Measurements from ENCODE around the gene YBX2.

YBX2 gene

GRCh38 chr17:7262192-7262934, 32.1 kb downstream of the YBX2 start, which contains the start of gene CLDN7:
Gene CLDN7 (minus strand): TSS chr17:7262478. CDS start chr17:7262043, 435 bp downstream.
- Histone ChIP-seq H3K4me1 (ENCODE audit: control insufficient read depth, insufficient read depth, low read length) (peaks cover 14% of the 10 kb centered on the region; the same call in 1 of the 2 replicates), H3K4me3 (ENCODE audit: low read depth, low read length) (peak within 1 kb of the TSS; percentile 91), H3K9me3 (ENCODE audit: control insufficient read depth, insufficient read depth, low read length) (no peaks in the 10 kb centered on the region), H3K36me3 (ENCODE audit: control insufficient read depth, insufficient read depth, low read length) (peaks cover 22% of the 10 kb centered on the region), H3K27ac (ENCODE audit: low read depth, low read length) (peak within 1 kb of the TSS; percentile 89), H3K9ac (ENCODE audit: low read depth, low read length) (peak within 1 kb of the TSS; percentile 99), H3K27me3 (ENCODE audit: control insufficient read depth, insufficient read depth, low read length) (no peaks in the 10 kb centered on the region)

DNA sequence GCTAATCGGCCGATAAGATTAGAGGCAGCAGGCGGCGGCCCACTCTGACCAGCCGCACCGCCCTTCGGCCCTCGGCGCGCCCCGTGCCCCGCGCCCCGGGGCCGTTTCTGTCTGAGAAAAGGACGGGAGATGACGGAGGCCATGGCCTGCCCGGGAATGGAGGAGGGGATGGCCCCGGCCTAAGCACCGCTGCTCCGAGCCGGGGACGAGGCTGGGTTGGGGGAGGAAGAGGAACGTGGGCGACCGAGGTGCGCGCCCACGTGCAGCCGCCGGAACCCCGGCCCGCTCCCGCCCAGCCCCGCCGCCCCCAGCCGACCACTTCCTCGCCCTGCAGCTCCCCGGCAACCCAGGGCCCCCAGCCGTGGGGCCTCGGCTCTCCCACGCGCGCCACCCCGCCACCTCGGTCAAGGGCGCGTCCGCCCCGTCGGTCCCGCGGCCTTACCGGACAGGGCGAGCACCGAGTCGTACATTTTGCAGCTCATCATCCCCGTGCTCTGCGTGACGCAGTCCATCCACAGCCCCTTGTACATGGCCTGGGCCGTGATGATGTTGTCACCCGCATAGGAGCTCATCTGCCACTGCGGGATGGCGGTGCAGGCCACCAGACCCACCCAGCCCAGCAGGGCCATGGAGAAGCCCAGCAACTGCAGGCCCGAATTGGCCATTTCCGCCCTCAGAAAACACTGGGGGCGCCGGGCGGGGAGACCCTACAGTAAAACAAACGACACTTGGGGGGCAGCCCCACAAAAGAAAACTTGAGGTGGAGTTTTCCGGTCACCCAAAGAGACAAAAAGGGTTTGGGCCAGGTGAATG, 32.9 kb downstream of the YBX2 start:
- Histone ChIP-seq H3K9ac (ENCODE audit: low read depth, low read length) (peak overlapping the region; percentile 99), H3K27me3 (ENCODE audit: control insufficient read depth, insufficient read depth, low read length) (no peaks in the 10 kb centered on the region), H3K36me3 (ENCODE audit: control insufficient read depth, insufficient read depth, low read length) (peaks cover 30% of the 10 kb centered on the region), H3K4me3 (ENCODE audit: low read depth, low read length) (peak overlapping the region; percentile 91), H3K27ac (ENCODE audit: low read depth, low read length) (peak overlapping the region; percentile 89), H3K4me1 (ENCODE audit: control insufficient read depth, insufficient read depth, low read length) (peaks cover 14% of the 10 kb centered on the region; the same call in 1 of the 2 replicates), H3K9me3 (ENCODE audit: control insufficient read depth, insufficient read depth, low read length) (no peaks in the 10 kb centered on the region)

- Histone ChIP-seq H3K4me3 (ENCODE audit: low read depth, low read length) (peak overlapping the region; percentile 91), H3K27ac (ENCODE audit: low read depth, low read length) (peak overlapping the region; percentile 89), H3K4me1 (ENCODE audit: control insufficient read depth, insufficient read depth, low read length) (peaks cover 14% of the 10 kb centered on the region; the same call in 1 of the 2 replicates), H3K9ac (ENCODE audit: low read depth, low read length) (peak overlapping the region; percentile 99), H3K27me3 (ENCODE audit: control insufficient read depth, insufficient read depth, low read length) (no peaks in the 10 kb centered on the region), H3K36me3 (ENCODE audit: control insufficient read depth, insufficient read depth, low read length) (peaks cover 38% of the 10 kb centered on the region), H3K9me3 (ENCODE audit: control insufficient read depth, insufficient read depth, low read length) (no peaks in the 10 kb centered on the region)
Observed at GRCh38 chr17:7260651-7261378, 33.6 kb downstream of the YBX2 start.

DNA sequence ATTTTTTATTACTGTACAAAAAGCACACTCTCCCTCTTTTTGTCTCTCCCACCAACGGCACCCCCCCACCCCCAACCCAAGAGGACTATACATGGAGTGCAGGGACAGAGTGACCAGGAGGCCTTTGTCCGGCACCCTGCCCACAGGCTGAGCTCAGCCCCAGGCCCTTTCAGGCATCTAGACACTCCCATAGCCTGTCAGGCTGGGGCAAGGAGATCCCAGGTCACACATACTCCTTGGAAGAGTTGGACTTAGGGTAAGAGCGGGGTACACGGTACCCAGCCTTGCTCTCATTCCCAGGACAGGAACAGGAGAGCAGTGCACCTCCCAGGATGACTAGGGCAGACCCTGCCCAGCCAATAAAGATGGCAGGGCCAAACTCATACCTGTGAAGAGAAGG, 34.3 kb downstream of the YBX2 start:
- Histone ChIP-seq H3K27ac (ENCODE audit: low read depth, low read length) (peak overlapping the region; percentile 89), H3K4me1 (ENCODE audit: control insufficient read depth, insufficient read depth, low read length) (peaks cover 14% of the 10 kb centered on the region; the same call in 1 of the 2 replicates), H3K4me3 (ENCODE audit: low read depth, low read length) (peak overlapping the region; percentile 91), H3K9me3 (ENCODE audit: control insufficient read depth, insufficient read depth, low read length) (no peaks in the 10 kb centered on the region), H3K9ac (ENCODE audit: low read depth, low read length) (peak overlapping the region; percentile 99; the same call in 1 of the 2 replicates), H3K36me3 (ENCODE audit: control insufficient read depth, insufficient read depth, low read length) (peaks cover 42% of the 10 kb centered on the region), H3K27me3 (ENCODE audit: control insufficient read depth, insufficient read depth, low read length) (no peaks in the 10 kb centered on the region)

GRCh38 chr17:7259555-7259889, 34.9 kb downstream of the YBX2 start:
- H3K4me1 ChIP-seq (ENCODE audit: control insufficient read depth, insufficient read depth, low read length): peaks cover 13% of the 10 kb centered on the region; the same call in 1 of the 2 replicates
- H3K4me3 ChIP-seq (ENCODE audit: low read depth, low read length): no peak overlapping the region
- H3K9me3 ChIP-seq (ENCODE audit: control insufficient read depth, insufficient read depth, low read length): no peaks in the 10 kb centered on the region
- H3K27ac ChIP-seq (ENCODE audit: low read depth, low read length): no peak overlapping the region
- peaks cover 48% of the 10 kb centered on the region for H3K36me3 ChIP-seq (ENCODE audit: control insufficient read depth, insufficient read depth, low read length)
- no peaks in the 10 kb centered on the region for H3K27me3 ChIP-seq (ENCODE audit: control insufficient read depth, insufficient read depth, low read length)
- no peak overlapping the region for H3K9ac ChIP-seq (ENCODE audit: low read depth, low read length)

GRCh38 chr17:7258731-7259554, 35.5 kb downstream of the YBX2 start:
- Histone ChIP-seq H3K36me3 (ENCODE audit: control insufficient read depth, insufficient read depth, low read length) (peaks cover 53% of the 10 kb centered on the region), H3K9ac (ENCODE audit: low read depth, low read length) (no peak overlapping the region), H3K9me3 (ENCODE audit: control insufficient read depth, insufficient read depth, low read length) (no peaks in the 10 kb centered on the region), H3K4me1 (ENCODE audit: control insufficient read depth, insufficient read depth, low read length) (peaks cover 7% of the 10 kb centered on the region; the same call in 1 of the 2 replicates), H3K27me3 (ENCODE audit: control insufficient read depth, insufficient read depth, low read length) (no peaks in the 10 kb centered on the region), H3K4me3 (ENCODE audit: low read depth, low read length) (no peak overlapping the region), H3K27ac (ENCODE audit: low read depth, low read length) (no peak overlapping the region)

DNA sequence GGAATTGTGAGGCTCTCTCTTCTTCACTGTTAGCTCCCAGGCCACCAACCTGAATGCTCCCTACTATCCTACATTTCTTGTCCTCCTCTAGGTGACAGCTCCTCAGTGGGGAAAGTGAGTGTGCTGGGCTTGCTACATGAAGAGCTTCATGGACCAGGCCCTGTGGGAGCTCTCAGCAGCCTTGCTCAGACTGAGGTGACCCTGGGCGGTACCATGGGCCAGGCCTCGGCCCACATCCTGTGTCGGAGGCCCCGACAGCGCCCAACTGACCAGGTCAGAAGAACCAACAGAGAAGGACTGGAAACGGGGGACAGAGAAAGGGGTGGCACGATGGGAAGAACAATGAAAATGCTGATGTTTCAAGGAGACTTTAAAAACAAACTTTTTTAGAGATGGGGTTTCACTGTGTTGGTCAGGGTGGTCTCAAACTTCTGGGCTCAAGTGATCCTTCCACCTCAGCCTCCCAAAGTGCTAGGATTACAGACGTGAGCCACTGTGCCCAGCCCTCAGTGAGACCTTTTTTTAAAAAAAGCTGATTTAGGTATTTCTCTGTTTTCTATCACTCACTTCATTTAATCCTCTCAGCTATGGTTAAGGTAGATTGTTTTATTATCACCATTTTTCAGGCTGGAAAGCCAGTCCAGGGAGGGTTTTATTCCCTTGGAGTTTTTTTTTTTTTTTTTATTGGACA, 37.5 kb downstream of the YBX2 start:
- H3K4me1 ChIP-seq (ENCODE audit: control insufficient read depth, insufficient read depth, low read length): peaks cover 5% of the 10 kb centered on the region
- no peak overlapping the region for H3K4me3 ChIP-seq (ENCODE audit: low read depth, low read length)
- peaks cover 58% of the 10 kb centered on the region for H3K36me3 ChIP-seq (ENCODE audit: control insufficient read depth, insufficient read depth, low read length)
- no peak overlapping the region for H3K9ac ChIP-seq (ENCODE audit: low read depth, low read length)
- H3K9me3 ChIP-seq (ENCODE audit: control insufficient read depth, insufficient read depth, low read length): no peaks in the 10 kb centered on the region
- no peaks in the 10 kb centered on the region for H3K27me3 ChIP-seq (ENCODE audit: control insufficient read depth, insufficient read depth, low read length)
- no peak overlapping the region for H3K27ac ChIP-seq (ENCODE audit: low read depth, low read length)

GRCh38 chr17:7254511-7254910, 39.9 kb downstream of the YBX2 start:
- Histone ChIP-seq H3K9ac (ENCODE audit: low read depth, low read length) (no peak overlapping the region), H3K27me3 (ENCODE audit: control insufficient read depth, insufficient read depth, low read length) (no peaks in the 10 kb centered on the region), H3K27ac (ENCODE audit: low read depth, low read length) (no peak overlapping the region), H3K4me1 (ENCODE audit: control insufficient read depth, insufficient read depth, low read length) (peaks cover 15% of the 10 kb centered on the region), H3K36me3 (ENCODE audit: control insufficient read depth, insufficient read depth, low read length) (peaks cover 53% of the 10 kb centered on the region), H3K9me3 (ENCODE audit: control insufficient read depth, insufficient read depth, low read length) (no peaks in the 10 kb centered on the region), H3K4me3 (ENCODE audit: low read depth, low read length) (no peak overlapping the region)

DNA sequence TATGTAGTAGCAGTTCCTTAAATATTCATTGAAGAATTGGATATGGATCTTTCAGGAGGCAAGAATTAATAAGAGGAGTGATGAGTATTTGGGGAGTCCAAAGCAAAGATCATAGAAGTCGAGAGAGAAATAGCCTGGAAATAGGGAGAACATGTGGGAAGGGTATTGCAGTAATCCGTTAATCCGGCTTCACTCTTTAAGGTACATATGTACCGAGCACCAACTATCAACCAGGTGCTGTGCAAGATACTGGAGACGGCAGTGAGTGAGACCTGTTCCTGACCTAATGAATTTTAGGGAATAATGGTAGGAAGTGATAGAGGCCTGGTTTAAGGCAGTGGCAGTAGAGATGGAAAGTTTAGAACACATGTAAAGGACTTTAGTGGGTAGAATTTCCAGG, 41.4 kb downstream of the YBX2 start:
- Histone ChIP-seq H3K27ac (ENCODE audit: low read depth, low read length) (peak overlapping the region; percentile 99), H3K36me3 (ENCODE audit: control insufficient read depth, insufficient read depth, low read length) (peaks cover 39% of the 10 kb centered on the region), H3K27me3 (ENCODE audit: control insufficient read depth, insufficient read depth, low read length) (no peaks in the 10 kb centered on the region), H3K9me3 (ENCODE audit: control insufficient read depth, insufficient read depth, low read length) (no peaks in the 10 kb centered on the region), H3K9ac (ENCODE audit: low read depth, low read length) (peak overlapping the region; percentile 89), H3K4me1 (ENCODE audit: control insufficient read depth, insufficient read depth, low read length) (peaks cover 15% of the 10 kb centered on the region), H3K4me3 (ENCODE audit: low read depth, low read length) (peak overlapping the region; percentile 83)
